ENCODE data around the gene ATP1A4. TPM values are rescaled to one million over a fixed set of nuclear protein-coding genes. Genes with fewer than 3 reads are reported as not detected.

The ATP1A4 gene
- total and polyA plus RNA-seq, 8 donors, result 0.05 to 0.37 TPM; not detected in 6

- DNase-seq, result peak in 1 of 2 donors; percentile 48
- H3K27ac ChIP-seq, result peak overlapping the region in 3 of 5 donors; percentile 93 to 94 (median 94)
- peaks cover 41 to 71% (median 60%) of the 10 kb centered on the region in 4 donors for H3K36me3 ChIP-seq
Observed at GRCh38 chr1:160209321-160210046, 58.1 kb downstream of the ATP1A4 start.

GRCh38 chr1:160210561-160210960, 59.2 kb downstream of the ATP1A4 start:
- TF ChIP-seq EP300 (IDR thresholded peaks at IDR 0.05), result no peak
- no peak for TF ChIP-seq POLR2AphosphoS5 (IDR thresholded peaks at IDR 0.05)
- TF ChIP-seq CTCF (IDR thresholded peaks at IDR 0.05), result no peak
- TF ChIP-seq POLR2A (IDR thresholded peaks at IDR 0.05), result no peak
- peak in 1 of 2 donors; percentile 44 for DNase-seq
- H3K36me3 ChIP-seq, result peaks cover 52 to 82% (median 71%) of the 10 kb centered on the region in 4 donors
- 47 to 69% (median 58%) methylated on average over 5 of the region's 5 CpGs for WGBS, 5 donors
- intact Hi-C loops (cut with DNase I; ENCODE audit: low total_unique reads), result no loop called here
- no peak overlapping the region for H3K4me3 ChIP-seq
- H3K27ac ChIP-seq, result peak overlapping the region in 3 of 5 donors; percentile 17 to 94 (median 94)
- H3K27me3 ChIP-seq, result no peaks in the 10 kb centered on the region
- peaks cover 25 to 59% (median 53%) of the 10 kb centered on the region in 4 donors for H3K4me1 ChIP-seq
- H3K9me3 ChIP-seq, result no peaks in the 10 kb centered on the region

More at GRCh38 chr1:160209321-160210046, 58.1 kb downstream of the ATP1A4 start:
- H3K27me3 ChIP-seq, result no peaks in the 10 kb centered on the region
- whole genome bisulfite sequencing, 5 donors, result 46 to 61% (median 49%) methylated on average over 7 of the region's 7 CpGs
- H3K4me1 ChIP-seq, result peaks cover 31 to 65% (median 60%) of the 10 kb centered on the region in 4 donors
- H3K4me3 ChIP-seq, result no peak overlapping the region
- intact Hi-C loops (cut with DNase I; ENCODE audit: low total_unique reads), result no loop called here
- no peak for TF ChIP-seq EP300 (IDR thresholded peaks at IDR 0.05)
- no peak for TF ChIP-seq CTCF (IDR thresholded peaks at IDR 0.05)
- no peak for TF ChIP-seq POLR2AphosphoS5 (IDR thresholded peaks at IDR 0.05)
- TF ChIP-seq POLR2A (IDR thresholded peaks at IDR 0.05), result no peak
- H3K9me3 ChIP-seq, result no peaks in the 10 kb centered on the region

GRCh38 chr1:160211046-160211790, 59.8 kb downstream of the ATP1A4 start:
- intact Hi-C loops (cut with DNase I; ENCODE audit: low total_unique reads), result no loop called here
- H3K27ac ChIP-seq, result peak overlapping the region in 3 of 5 donors; percentile 17 to 94 (median 94)

More at GRCh38 chr1:160211046-160211790, 59.8 kb downstream of the ATP1A4 start:
- H3K9me3 ChIP-seq, result no peaks in the 10 kb centered on the region
- 76 to 85% (median 83%) methylated on average over 10 of the region's 10 CpGs for WGBS, 5 donors
- no peaks in the 10 kb centered on the region for H3K27me3 ChIP-seq
- no peak overlapping the region for H3K4me3 ChIP-seq
- TF ChIP-seq POLR2AphosphoS5 (IDR thresholded peaks at IDR 0.05) (no peak), EP300 (IDR thresholded peaks at IDR 0.05) (no peak), POLR2A (IDR thresholded peaks at IDR 0.05) (no peak), CTCF (IDR thresholded peaks at IDR 0.05) (no peak)
- peaks cover 25 to 54% (median 48%) of the 10 kb centered on the region in 4 donors for H3K4me1 ChIP-seq
- peaks cover 58 to 88% (median 77%) of the 10 kb centered on the region in 4 donors for H3K36me3 ChIP-seq
- peak in 1 of 2 donors; percentile 48 for DNase-seq

Measured in stomach (tissue), 9 donors.